ENCODE data around the gene C3orf18.

- TF ChIP-seq CTCF (IDR thresholded peaks at IDR 0.05; ENCODE audit: insufficient read depth, low read length) (no peak), SPI1 (IDR thresholded peaks at IDR 0.05; ENCODE audit: borderline replicate concordance, low read depth) (no peak), POLR2AphosphoS5 (IDR thresholded peaks at IDR 0.05; ENCODE audit: low read depth) (no peak), GABPA (IDR thresholded peaks at IDR 0.05; ENCODE audit: low read depth) (no peak)
- TF ChIP-seq, protein P1, sequence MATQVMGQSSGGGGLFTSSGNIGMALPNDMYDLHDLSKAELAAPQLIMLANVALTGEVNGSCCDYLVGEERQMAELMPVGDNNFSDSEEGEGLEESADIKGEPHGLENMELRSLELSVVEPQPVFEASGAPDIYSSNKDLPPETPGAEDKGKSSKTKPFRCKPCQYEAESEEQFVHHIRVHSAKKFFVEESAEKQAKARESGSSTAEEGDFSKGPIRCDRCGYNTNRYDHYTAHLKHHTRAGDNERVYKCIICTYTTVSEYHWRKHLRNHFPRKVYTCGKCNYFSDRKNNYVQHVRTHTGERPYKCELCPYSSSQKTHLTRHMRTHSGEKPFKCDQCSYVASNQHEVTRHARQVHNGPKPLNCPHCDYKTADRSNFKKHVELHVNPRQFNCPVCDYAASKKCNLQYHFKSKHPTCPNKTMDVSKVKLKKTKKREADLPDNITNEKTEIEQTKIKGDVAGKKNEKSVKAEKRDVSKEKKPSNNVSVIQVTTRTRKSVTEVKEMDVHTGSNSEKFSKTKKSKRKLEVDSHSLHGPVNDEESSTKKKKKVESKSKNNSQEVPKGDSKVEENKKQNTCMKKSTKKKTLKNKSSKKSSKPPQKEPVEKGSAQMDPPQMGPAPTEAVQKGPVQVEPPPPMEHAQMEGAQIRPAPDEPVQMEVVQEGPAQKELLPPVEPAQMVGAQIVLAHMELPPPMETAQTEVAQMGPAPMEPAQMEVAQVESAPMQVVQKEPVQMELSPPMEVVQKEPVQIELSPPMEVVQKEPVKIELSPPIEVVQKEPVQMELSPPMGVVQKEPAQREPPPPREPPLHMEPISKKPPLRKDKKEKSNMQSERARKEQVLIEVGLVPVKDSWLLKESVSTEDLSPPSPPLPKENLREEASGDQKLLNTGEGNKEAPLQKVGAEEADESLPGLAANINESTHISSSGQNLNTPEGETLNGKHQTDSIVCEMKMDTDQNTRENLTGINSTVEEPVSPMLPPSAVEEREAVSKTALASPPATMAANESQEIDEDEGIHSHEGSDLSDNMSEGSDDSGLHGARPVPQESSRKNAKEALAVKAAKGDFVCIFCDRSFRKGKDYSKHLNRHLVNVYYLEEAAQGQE (IDR thresholded peaks at IDR 0.05; ENCODE audit: insufficient replicate concordance, low read depth) = no peak
These were observed 34.2 kb downstream of the C3orf18 start for GRCh38 chr3:50533316-50533715.

All from HL-60 (cell line).